Measurements from ENCODE around the gene CLEC10A.
"Not testable (repeated sequence)": the region's sequence is repeated elsewhere in the genome, so short reads cannot be mapped to it uniquely, and the experiment has no call there.

Gene CLEC10A

GRCh38 chr17:7095625-7096024 is 15.6 kb upstream of the CLEC10A start:
- Histone ChIP-seq H3K4me3 (ENCODE audit: low read depth in 1 of 5, low read length in 5 of 5) (no peak overlapping the region), H3K27ac (ENCODE audit: low read depth, low read length) (no peak overlapping the region), H3K27me3 (ENCODE audit: control insufficient read depth in 5 of 5, insufficient read depth in 4 of 5, low read length in 5 of 5) (peaks cover 0 to 6% (median 4%) of the 10 kb centered on the region in 5 donors), H3K9ac (ENCODE audit: low read length in 5 of 5) (no peak overlapping the region), H3K9me3 (ENCODE audit: control insufficient read depth in 5 of 5, low read length in 5 of 5) (no peaks in the 10 kb centered on the region), H3K36me3 (ENCODE audit: control insufficient read depth in 5 of 5, insufficient read depth in 5 of 5, low read length in 5 of 5) (no peaks in the 10 kb centered on the region), H3K4me1 (ENCODE audit: control insufficient read depth in 5 of 5, insufficient read depth in 5 of 5, low read length in 5 of 5) (peaks cover 0 to 10% (median 2%) of the 10 kb centered on the region in 5 donors)

GRCh38 chr17:7094652-7095019 is 14.6 kb upstream of the CLEC10A start:
- H3K36me3 ChIP-seq (ENCODE audit: control insufficient read depth in 5 of 5, insufficient read depth in 5 of 5, low read length in 5 of 5) = no peaks in the 10 kb centered on the region
- H3K4me1 ChIP-seq (ENCODE audit: control insufficient read depth in 5 of 5, insufficient read depth in 5 of 5, low read length in 5 of 5) = peaks cover 0 to 10% (median 2%) of the 10 kb centered on the region in 5 donors
- H3K27ac ChIP-seq (ENCODE audit: low read depth, low read length) = no peak overlapping the region
- no peak overlapping the region for H3K9ac ChIP-seq (ENCODE audit: low read length in 5 of 5)
- peaks cover 0 to 6% (median 4%) of the 10 kb centered on the region in 5 donors for H3K27me3 ChIP-seq (ENCODE audit: control insufficient read depth in 5 of 5, insufficient read depth in 4 of 5, low read length in 5 of 5)
- H3K4me3 ChIP-seq (ENCODE audit: low read depth in 1 of 5, low read length in 5 of 5) = no peak overlapping the region
- H3K9me3 ChIP-seq (ENCODE audit: control insufficient read depth in 5 of 5, low read length in 5 of 5) = no peaks in the 10 kb centered on the region

GRCh38 chr17:7091311-7092005 is 11.4 kb upstream of the CLEC10A start:
- not testable (repeated sequence) for H3K36me3 ChIP-seq (ENCODE audit: control insufficient read depth in 5 of 5, insufficient read depth in 5 of 5, low read length in 5 of 5); H3K9ac ChIP-seq (ENCODE audit: low read length in 5 of 5); H3K27ac ChIP-seq (ENCODE audit: low read depth, low read length); H3K27me3 ChIP-seq (ENCODE audit: control insufficient read depth in 5 of 5, insufficient read depth in 4 of 5, low read length in 5 of 5); H3K4me1 ChIP-seq (ENCODE audit: control insufficient read depth in 5 of 5, insufficient read depth in 5 of 5, low read length in 5 of 5); H3K9me3 ChIP-seq (ENCODE audit: control insufficient read depth in 5 of 5, low read length in 5 of 5)
- peak overlapping the region in 2 of 5 donors; percentile 22 for H3K4me3 ChIP-seq (ENCODE audit: low read depth in 1 of 5, low read length in 5 of 5)

- not testable (repeated sequence) for H3K27ac ChIP-seq (ENCODE audit: low read depth, low read length); H3K9ac ChIP-seq (ENCODE audit: low read length in 5 of 5); H3K27me3 ChIP-seq (ENCODE audit: control insufficient read depth in 5 of 5, insufficient read depth in 4 of 5, low read length in 5 of 5); H3K36me3 ChIP-seq (ENCODE audit: control insufficient read depth in 5 of 5, insufficient read depth in 5 of 5, low read length in 5 of 5); H3K9me3 ChIP-seq (ENCODE audit: control insufficient read depth in 5 of 5, low read length in 5 of 5); H3K4me1 ChIP-seq (ENCODE audit: control insufficient read depth in 5 of 5, insufficient read depth in 5 of 5, low read length in 5 of 5); H3K4me3 ChIP-seq (ENCODE audit: low read depth in 1 of 5, low read length in 5 of 5)
Measured at GRCh38 chr17:7089570-7089969, 9.5 kb upstream of the CLEC10A start.

- not testable (repeated sequence) for H3K27ac ChIP-seq (ENCODE audit: low read depth, low read length); H3K36me3 ChIP-seq (ENCODE audit: control insufficient read depth in 5 of 5, insufficient read depth in 5 of 5, low read length in 5 of 5); H3K4me3 ChIP-seq (ENCODE audit: low read depth in 1 of 5, low read length in 5 of 5); H3K9me3 ChIP-seq (ENCODE audit: control insufficient read depth in 5 of 5, low read length in 5 of 5); H3K9ac ChIP-seq (ENCODE audit: low read length in 5 of 5); H3K27me3 ChIP-seq (ENCODE audit: control insufficient read depth in 5 of 5, insufficient read depth in 4 of 5, low read length in 5 of 5)
- peaks cover 0 to 13% (median 4%) of the 10 kb centered on the region in 5 donors for H3K4me1 ChIP-seq (ENCODE audit: control insufficient read depth in 5 of 5, insufficient read depth in 5 of 5, low read length in 5 of 5)
Measured at GRCh38 chr17:7088442-7088841, 8.4 kb upstream of the CLEC10A start.

GRCh38 chr17:7084088-7084487 is 4.0 kb upstream of the CLEC10A start:
- H3K27me3 ChIP-seq (ENCODE audit: control insufficient read depth in 5 of 5, insufficient read depth in 4 of 5, low read length in 5 of 5) = peaks cover 0 to 6% (median 0%) of the 10 kb centered on the region in 5 donors
- H3K9ac ChIP-seq (ENCODE audit: low read length in 5 of 5) = no peak overlapping the region
- H3K27ac ChIP-seq (ENCODE audit: low read depth, low read length) = no peak overlapping the region
- H3K36me3 ChIP-seq (ENCODE audit: control insufficient read depth in 5 of 5, insufficient read depth in 5 of 5, low read length in 5 of 5) = no peaks in the 10 kb centered on the region
- H3K4me3 ChIP-seq (ENCODE audit: low read depth in 1 of 5, low read length in 5 of 5) = no peak overlapping the region
- H3K9me3 ChIP-seq (ENCODE audit: control insufficient read depth in 5 of 5, low read length in 5 of 5) = no peaks in the 10 kb centered on the region
- peaks cover 1 to 32% (median 13%) of the 10 kb centered on the region in 5 donors for H3K4me1 ChIP-seq (ENCODE audit: control insufficient read depth in 5 of 5, insufficient read depth in 5 of 5, low read length in 5 of 5)

- peaks cover 0 to 6% (median 0%) of the 10 kb centered on the region in 5 donors for H3K27me3 ChIP-seq (ENCODE audit: control insufficient read depth in 5 of 5, insufficient read depth in 4 of 5, low read length in 5 of 5)
- H3K9ac ChIP-seq (ENCODE audit: low read length in 5 of 5) = no peak overlapping the region
- no peak overlapping the region for H3K4me3 ChIP-seq (ENCODE audit: low read depth in 1 of 5, low read length in 5 of 5)
- peaks cover 1 to 32% (median 13%) of the 10 kb centered on the region in 5 donors for H3K4me1 ChIP-seq (ENCODE audit: control insufficient read depth in 5 of 5, insufficient read depth in 5 of 5, low read length in 5 of 5)
- no peaks in the 10 kb centered on the region for H3K9me3 ChIP-seq (ENCODE audit: control insufficient read depth in 5 of 5, low read length in 5 of 5)
- H3K27ac ChIP-seq (ENCODE audit: low read depth, low read length) = no peak overlapping the region
- no peaks in the 10 kb centered on the region for H3K36me3 ChIP-seq (ENCODE audit: control insufficient read depth in 5 of 5, insufficient read depth in 5 of 5, low read length in 5 of 5)
Measured at GRCh38 chr17:7083592-7083991, 3.5 kb upstream of the CLEC10A start.

GRCh38 chr17:7081341-7082062 is 1.5 kb upstream of the CLEC10A start:
- Histone ChIP-seq H3K9ac (ENCODE audit: low read length in 5 of 5) (no peak overlapping the region), H3K4me3 (ENCODE audit: low read depth in 1 of 5, low read length in 5 of 5) (no peak overlapping the region), H3K9me3 (ENCODE audit: control insufficient read depth in 5 of 5, low read length in 5 of 5) (no peaks in the 10 kb centered on the region), H3K27ac (ENCODE audit: low read depth, low read length) (no peak overlapping the region), H3K36me3 (ENCODE audit: control insufficient read depth in 5 of 5, insufficient read depth in 5 of 5, low read length in 5 of 5) (no peaks in the 10 kb centered on the region), H3K4me1 (ENCODE audit: control insufficient read depth in 5 of 5, insufficient read depth in 5 of 5, low read length in 5 of 5) (peaks cover 1 to 41% (median 13%) of the 10 kb centered on the region in 5 donors), H3K27me3 (ENCODE audit: control insufficient read depth in 5 of 5, insufficient read depth in 4 of 5, low read length in 5 of 5) (peaks cover 0 to 7% (median 0%) of the 10 kb centered on the region in 5 donors)

GRCh38 chr17:7080456-7081041 is 498 bp upstream of the CLEC10A start:
- Histone ChIP-seq H3K9me3 (ENCODE audit: control insufficient read depth in 5 of 5, low read length in 5 of 5) (no peaks in the 10 kb centered on the region), H3K27ac (ENCODE audit: low read depth, low read length) (peak overlapping the region; percentile 37), H3K9ac (ENCODE audit: low read length in 5 of 5) (no peak overlapping the region), H3K4me3 (ENCODE audit: low read depth in 1 of 5, low read length in 5 of 5) (peak overlapping the region in 3 of 5 donors; percentile 23 to 51 (median 41)), H3K4me1 (ENCODE audit: control insufficient read depth in 5 of 5, insufficient read depth in 5 of 5, low read length in 5 of 5) (peaks cover 1 to 41% (median 13%) of the 10 kb centered on the region in 5 donors), H3K36me3 (ENCODE audit: control insufficient read depth in 5 of 5, insufficient read depth in 5 of 5, low read length in 5 of 5) (no peaks in the 10 kb centered on the region), H3K27me3 (ENCODE audit: control insufficient read depth in 5 of 5, insufficient read depth in 4 of 5, low read length in 5 of 5) (peaks cover 0 to 8% (median 0%) of the 10 kb centered on the region in 5 donors)

- peaks cover 0 to 11% (median 0%) of the 10 kb centered on the region in 5 donors for H3K27me3 ChIP-seq (ENCODE audit: control insufficient read depth in 5 of 5, insufficient read depth in 4 of 5, low read length in 5 of 5)
- H3K36me3 ChIP-seq (ENCODE audit: control insufficient read depth in 5 of 5, insufficient read depth in 5 of 5, low read length in 5 of 5) = no peaks in the 10 kb centered on the region
- no peak overlapping the region for H3K27ac ChIP-seq (ENCODE audit: low read depth, low read length)
- H3K4me1 ChIP-seq (ENCODE audit: control insufficient read depth in 5 of 5, insufficient read depth in 5 of 5, low read length in 5 of 5) = peaks cover 1 to 31% (median 10%) of the 10 kb centered on the region in 5 donors
- no peak overlapping the region for H3K9ac ChIP-seq (ENCODE audit: low read length in 5 of 5)
- H3K4me3 ChIP-seq (ENCODE audit: low read depth in 1 of 5, low read length in 5 of 5) = peak overlapping the region in 2 of 5 donors; percentile 17 to 32
- H3K9me3 ChIP-seq (ENCODE audit: control insufficient read depth in 5 of 5, low read length in 5 of 5) = no peaks in the 10 kb centered on the region
Measured at GRCh38 chr17:7078711-7079110, 1.3 kb downstream of the CLEC10A start.
